ENCODE data around the gene RRP1B. TPM values are rescaled to one million over a fixed set of nuclear protein-coding genes. Genes with fewer than 3 reads are reported as not detected.
A peak's percentile ranks its signal among the peaks of the same experiment; 100 is the strongest.
"Not testable (repeated sequence)": the region's sequence is repeated elsewhere in the genome, so short reads cannot be mapped to it uniquely, and the experiment has no call there.

The RRP1B gene, protein sequence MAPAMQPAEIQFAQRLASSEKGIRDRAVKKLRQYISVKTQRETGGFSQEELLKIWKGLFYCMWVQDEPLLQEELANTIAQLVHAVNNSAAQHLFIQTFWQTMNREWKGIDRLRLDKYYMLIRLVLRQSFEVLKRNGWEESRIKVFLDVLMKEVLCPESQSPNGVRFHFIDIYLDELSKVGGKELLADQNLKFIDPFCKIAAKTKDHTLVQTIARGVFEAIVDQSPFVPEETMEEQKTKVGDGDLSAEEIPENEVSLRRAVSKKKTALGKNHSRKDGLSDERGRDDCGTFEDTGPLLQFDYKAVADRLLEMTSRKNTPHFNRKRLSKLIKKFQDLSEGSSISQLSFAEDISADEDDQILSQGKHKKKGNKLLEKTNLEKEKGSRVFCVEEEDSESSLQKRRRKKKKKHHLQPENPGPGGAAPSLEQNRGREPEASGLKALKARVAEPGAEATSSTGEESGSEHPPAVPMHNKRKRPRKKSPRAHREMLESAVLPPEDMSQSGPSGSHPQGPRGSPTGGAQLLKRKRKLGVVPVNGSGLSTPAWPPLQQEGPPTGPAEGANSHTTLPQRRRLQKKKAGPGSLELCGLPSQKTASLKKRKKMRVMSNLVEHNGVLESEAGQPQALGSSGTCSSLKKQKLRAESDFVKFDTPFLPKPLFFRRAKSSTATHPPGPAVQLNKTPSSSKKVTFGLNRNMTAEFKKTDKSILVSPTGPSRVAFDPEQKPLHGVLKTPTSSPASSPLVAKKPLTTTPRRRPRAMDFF
- 16.5 TPM for total RNA-seq

DNA sequence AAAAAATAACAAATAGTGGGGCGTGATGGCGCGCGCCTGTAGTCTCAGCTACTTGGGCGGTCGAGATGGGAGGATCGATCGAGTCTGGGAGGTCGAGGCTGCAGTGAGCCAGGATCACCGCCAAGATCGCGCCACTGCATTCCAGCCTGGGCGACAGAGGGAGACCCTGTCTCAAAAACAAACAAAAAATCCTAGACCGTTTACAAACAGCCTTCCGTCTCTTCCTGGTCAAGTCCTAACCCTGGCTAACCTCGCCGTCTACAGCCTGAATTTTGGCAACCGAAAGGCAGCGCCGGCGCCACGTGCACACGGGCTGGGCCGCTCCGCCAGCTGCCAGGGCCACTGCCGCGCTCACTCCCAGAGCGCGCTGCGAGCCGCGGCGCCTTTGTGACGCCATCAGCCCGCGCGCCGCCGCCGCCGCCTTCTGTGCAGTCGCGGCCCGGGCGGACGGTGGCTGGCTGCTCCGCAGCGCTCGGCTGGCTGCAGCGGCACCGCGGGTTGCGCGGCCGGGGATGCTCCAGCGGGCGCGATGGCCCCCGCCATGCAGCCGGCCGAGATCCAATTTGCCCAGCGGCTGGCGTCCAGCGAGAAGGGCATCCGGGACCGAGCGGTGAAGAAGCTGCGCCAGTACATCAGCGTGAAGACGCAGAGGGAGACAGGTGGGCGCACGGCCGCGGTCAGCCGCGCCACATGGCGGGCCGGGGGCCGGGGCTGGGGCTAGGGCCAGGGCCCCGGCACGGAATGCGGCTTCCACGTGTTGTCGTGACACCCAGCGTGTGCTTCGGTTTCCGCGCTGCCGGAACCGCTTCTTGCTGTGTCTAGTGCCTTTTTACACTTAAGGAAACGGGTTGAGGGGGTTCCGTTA is at the start of gene RRP1B, which contains the start of gene HSF2BP:
TSS of gene RRP1B (plus strand) at position 425 of the 865 bp plus-strand sequence. CDS start at position 530, 105 bp downstream.
TSS of gene HSF2BP (minus strand) at position 353 of the 865 bp plus-strand sequence. CDS start 1,392 bp downstream, outside the sequence.
- DNase-seq (ENCODE audit: low spot score): peak; percentile 82

DNA sequence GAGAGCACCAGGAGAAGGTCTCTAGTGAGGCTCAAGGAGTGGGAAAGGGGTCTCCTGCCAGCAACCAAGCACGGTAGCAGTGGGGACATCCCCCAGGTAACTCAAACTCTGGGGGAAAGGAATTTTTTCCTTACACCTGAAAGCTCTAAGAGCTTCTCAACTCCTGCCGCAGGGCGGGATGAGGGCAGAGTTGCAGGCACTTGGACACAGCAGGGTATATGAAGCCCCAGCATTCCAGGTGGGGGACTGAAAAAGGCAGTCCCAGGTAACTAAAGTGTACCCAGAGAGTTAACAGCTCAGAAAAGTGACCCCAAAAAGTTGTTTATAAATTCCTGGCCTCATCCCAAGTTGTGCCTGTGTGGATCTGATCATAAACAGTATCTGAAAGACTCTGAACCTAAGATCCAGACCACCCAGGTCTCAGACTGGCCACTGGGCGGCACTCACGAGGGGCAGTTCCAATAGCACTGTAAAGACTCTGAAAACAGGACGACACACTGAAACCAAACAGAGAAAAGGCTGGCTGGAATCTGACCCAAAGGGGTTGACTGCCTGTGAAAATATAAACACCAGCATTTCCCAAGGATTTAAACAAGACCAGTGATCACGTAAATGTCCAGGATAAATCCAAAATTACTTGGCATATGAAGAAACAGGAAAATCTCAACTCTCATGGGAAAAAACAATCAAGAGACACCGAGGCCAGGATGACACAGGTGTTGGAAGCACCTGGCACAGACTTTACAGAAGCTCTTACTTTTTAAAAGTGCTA is 47.6 kb upstream of the RRP1B start:
- peak; percentile 70 for DNase-seq (ENCODE audit: low spot score)

DNA sequence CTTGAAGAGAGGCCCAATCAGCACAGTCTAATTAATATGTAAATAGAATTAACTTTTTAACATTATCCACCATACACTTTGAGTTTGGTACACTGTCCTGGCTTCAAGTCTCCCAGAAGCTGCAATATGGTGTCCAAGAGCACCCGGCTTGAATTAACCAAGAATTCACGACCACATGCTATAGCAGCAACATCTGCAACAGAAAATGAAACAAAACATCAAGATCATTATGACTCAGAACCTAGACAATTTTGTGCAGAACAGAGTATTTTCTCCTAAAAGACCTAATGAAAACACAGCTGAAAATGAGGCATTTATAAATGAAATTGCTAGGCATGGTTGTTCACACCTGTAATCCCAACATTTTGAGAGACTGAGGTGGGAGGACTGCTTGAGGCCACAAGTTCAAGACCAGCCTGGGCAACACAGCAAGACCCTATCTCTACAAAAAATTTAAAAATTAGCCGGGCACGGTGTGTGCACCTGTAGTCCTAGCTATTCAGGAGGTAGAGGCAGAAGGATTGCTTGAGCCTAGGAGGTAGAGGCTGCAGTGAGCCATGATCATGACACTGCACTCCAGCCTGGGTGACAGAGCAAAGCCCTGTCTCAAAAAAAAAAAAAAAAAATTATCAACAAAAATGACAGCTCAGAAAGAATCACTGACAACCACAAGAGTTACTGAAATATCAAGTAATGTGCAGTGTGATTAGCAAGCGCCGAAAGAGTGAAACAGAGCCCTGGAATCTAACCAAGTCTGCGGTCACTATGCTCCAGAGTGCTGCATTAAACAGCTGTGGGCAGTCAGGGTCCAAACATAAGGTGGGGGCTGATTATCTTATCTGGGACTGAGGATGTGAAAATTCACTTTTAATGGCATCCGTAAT is 45.4 kb upstream of the RRP1B start:
- no peak for DNase-seq (ENCODE audit: low spot score)

DNA sequence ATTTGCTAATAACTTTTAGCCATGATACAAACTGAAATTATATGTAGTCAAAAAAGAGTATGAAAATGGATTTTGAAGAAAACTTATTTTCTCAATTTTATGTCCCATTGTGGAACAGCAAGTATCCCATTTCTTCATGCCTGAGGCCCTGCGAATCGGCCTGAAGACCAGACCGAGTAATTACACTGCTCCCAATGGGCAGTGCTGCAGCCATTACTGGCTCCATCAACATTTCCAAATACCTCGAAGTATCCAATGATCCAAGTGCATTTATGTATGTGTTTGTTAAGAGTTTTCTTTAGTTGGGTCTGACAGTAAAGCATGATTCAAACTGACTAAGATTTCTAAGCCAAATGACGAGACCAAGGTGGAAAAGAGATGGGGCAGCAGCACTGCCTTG is 44.5 kb upstream of the RRP1B start:
- DNase-seq (ENCODE audit: low spot score): no peak

DNA sequence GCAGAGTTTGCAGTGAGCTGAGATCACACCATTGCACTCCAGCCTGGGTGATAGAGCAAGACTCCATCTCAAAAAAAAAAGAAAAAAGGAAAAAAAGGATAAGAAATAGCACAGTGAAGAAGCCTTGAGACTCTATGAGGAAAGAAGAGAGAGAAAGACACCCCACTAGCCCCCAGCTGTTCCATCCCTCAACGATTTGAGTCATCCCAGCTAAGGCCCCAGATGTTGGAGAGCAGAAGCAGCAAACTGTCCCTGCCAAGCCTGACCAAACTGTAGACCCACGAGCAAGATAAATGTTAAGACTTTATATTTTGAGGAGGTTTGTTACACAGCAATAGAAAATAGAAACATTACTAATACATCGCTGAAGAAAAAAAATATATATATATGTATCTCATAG is 42.5 kb upstream of the RRP1B start:
- not testable (repeated sequence) for DNase-seq (ENCODE audit: low spot score)

DNA sequence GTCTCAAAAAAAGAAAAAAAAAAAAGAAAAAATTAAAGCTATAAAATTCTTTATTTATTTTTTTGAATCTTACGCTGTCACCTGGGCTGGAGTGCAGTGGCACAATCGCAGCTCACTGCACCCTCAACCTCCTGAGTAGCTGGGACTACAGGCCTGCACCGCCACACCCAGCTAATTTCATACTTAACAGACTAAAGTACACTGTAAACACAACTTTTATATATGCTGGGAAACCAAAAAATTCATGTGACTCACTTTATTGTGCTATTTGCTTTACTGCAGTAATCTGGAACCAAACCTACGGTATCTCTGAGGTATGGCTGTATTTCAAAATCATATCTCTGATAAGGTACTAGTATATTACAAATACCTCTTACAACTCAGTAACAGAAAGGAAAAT is 40.4 kb upstream of the RRP1B start:
- DNase-seq (ENCODE audit: low spot score): no peak

DNA sequence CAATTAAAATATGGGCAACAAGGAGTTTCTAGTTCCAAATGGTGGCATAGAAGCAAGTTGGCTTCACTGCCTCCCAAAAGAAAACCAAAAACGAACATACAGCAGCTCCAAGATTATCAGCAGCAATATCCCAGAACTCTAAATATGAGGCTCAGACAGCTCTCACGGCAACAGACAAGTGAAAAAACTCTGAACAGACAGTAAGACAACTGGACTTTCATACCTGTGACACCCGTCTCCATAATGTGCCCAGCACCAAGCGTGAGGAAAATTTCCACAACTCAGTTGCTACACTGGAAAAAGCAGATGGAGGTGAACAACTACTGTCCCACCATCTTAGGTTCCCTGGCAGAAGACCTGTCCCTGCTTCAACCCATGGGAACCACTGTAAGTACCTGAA is 40.0 kb upstream of the RRP1B start:
- DNase-seq (ENCODE audit: low spot score): no peak

DNA sequence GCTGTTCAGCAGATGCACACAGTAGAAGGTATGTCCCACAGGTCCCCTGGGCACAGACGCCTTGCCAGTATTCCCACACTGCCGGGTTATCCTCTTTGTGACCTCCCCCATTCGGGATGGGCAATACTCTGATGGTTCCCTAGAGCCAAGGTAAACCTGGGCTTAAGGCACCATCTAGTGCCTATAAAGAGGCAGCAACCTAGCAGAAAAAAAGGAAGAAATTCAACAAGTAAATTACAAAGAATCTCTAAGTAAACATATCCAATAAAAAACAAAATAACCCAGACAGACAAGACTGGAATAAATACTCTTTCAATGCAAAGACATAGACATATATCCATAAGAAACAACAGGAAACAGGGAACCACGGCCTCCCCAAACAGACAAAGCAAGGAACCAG is 39.5 kb upstream of the RRP1B start:
- no peak for DNase-seq (ENCODE audit: low spot score)

DNA sequence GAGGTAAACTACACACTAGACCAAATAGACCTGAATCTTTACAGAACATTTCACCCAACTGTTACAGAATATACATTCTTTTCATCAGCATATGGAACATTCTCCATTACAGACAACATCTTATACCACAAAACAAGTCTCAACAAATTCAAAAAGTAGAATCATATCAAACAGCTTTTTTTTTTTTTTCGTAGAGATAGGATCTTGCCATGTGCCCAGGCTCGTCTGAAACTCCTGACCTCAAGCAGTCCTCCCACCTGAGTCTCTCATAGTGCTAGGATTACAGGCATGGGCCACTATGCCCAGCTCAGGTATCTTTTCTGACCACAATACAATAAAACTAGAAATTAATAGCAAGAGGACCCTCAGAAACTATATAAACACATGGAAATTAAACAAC is 36.6 kb upstream of the RRP1B start:
- DNase-seq (ENCODE audit: low spot score): no peak

DNA sequence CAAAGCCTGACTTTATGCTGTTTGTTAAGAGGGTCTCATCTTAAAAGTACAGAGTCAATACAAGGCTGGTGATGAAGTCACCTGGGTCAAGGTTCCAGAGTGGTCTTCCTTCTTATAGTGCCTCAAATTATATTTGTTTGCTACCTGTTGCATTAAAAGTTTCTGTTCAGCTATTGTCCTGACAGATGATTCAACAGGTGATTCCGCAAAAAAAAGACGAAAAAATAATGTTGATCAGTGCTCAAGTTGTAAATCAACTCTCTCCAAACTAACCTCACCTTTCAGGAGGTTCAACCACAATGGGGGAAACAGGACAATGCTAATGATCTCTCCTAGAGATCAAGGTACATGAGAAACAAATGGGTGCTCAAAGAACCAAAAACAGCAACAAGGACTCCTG is 35.8 kb upstream of the RRP1B start:
- no peak for DNase-seq (ENCODE audit: low spot score)

DNA sequence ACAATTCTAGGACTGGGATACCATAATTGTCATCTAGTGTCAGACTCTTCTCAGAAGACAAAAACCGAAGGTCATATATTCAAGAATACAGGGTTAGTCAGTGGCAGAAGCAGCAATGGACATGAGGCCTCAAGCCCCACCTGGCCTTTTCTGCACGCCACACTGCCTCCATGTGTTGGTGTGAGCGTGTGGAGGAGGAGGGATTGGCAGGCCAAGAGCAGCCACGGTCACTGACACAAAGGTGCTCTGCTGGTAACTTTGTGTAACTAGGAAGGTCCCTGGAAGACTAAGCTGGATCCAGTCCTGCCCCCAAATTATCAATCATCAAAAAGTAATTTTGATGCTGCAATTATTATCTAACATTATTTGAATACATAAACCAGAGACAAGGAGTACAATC is 35.0 kb upstream of the RRP1B start:
- no peak for DNase-seq (ENCODE audit: low spot score)

DNA sequence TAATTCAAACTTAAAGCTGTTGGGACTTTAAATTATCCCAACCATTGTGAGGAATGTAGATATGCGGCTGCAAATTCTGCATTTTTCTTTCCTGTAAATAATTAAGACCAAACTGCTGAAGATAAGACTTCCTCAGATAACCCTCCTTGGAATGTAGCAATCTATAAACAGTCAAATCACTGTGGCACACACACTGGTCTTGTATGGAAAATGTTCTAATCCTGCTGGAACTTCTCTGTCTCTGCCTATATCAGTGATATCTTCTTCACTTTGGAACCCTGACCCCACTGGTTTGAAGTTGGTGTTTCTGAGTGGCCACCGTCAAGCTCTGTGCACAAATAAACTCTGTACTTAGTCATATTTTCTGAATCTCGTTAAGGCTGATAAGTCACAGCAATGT is 33.0 kb upstream of the RRP1B start:
- DNase-seq (ENCODE audit: low spot score): no peak

DNA sequence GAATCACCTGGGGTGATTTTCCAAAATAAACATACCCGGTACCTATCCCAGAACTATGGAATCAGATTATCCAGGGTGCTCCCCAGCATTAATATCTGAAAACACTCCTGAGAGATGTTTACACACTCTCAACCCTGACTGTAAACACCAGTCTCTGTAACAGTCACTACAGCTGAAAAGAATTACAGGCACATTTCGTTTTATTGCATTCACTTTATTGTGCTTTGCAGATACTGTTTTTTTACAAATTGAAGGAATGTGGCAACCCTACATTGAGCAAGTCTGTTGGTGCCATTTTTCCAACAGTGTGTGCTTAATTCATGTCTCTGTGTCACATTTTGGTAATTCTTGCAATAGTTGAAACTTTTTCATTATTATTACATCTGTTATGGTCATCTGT is 31.8 kb upstream of the RRP1B start:
- DNase-seq (ENCODE audit: low spot score): no peak

DNA sequence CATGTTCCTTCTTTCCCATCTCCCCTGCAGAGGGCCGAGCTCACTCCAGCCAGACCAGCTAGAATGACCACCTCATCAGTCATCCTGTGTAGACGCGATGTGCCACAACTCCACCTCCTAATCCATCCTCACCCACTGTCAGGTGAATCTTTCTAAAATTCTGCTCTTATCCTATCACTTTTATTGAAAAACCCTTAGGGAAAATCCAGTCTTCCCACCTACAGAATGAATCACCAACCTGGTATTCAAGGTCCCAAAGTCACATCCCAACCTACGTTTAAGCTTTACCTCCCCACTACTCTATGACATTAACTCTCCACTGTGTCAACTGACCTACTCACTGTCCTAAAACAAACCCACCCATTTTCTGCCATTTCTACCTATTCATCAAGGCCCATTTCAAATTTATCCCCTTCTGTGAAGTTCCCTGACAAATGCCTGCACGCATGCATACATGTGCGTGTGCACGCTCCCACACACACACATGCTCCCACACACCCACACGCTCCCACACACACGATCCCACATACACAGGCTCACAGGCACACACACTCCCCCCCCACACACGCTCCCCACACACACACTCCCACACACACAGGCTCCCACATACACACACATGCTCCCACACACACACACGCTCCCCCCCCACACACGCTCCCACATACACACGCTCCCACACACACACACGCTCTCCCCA is 27.8 kb upstream of the RRP1B start:
- no peak for DNase-seq (ENCODE audit: low spot score)

DNA sequence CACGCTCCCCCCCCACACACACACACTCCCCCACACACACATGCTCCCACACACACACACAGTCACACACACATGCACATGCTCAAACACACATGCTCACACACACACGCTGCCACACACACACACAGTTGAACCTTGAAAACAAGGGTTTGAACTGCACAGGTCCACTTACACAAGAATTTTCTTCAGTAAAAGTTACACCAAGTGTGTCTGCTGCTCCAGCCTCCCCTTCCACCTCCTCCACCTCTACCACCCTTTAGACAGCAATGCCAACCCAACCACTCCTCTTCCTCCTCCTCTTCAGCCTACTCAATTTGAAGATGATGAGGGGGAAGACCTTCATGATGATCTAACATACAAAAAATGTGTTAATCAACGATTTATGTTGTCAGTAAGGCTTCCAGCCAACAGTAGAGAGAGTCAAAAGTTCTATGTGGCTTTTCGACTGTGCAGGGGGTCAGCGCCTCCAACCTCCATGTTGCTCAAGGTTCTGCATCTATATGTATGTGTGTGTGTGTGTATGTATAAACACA is 26.9 kb upstream of the RRP1B start:
- DNase-seq (ENCODE audit: low spot score): no peak

DNA sequence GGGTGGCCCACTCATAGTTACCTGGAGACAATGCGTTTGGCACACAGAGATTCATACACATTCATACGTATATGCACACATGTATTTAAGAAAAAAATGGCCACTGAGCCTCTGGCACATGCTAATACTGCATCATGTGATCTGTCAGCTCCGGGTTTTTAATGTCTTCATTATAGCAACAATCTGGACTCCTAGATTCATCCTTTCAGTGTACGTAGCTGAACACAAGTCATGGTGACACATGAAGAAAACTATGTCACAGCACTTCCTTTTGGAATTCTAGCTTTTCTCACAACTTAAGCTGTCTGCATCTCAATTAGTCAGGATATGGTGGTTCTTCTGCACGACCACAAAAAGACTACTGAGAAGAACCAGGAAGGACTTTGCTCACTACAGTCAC is 24.7 kb upstream of the RRP1B start:
- no peak for DNase-seq (ENCODE audit: low spot score)

DNA sequence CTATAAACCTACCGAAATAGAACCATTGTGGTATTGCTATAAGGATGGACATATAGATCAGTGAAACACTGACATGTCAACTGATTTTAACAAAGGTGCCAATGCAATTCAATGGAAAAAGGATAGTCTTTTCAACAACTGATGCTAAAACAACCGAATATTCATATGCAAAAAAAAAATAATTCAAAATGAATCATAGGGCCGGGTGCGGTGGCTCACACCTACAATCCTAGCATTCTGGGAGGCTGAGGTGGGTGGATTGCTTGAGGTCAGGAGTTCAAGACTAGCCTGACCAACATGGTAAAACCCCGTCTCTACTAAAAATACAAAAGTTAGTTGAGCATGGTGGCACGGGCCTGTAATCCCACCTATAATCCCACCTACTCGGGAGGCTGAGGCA is 23.9 kb upstream of the RRP1B start:
- no peak for DNase-seq (ENCODE audit: low spot score)

DNA sequence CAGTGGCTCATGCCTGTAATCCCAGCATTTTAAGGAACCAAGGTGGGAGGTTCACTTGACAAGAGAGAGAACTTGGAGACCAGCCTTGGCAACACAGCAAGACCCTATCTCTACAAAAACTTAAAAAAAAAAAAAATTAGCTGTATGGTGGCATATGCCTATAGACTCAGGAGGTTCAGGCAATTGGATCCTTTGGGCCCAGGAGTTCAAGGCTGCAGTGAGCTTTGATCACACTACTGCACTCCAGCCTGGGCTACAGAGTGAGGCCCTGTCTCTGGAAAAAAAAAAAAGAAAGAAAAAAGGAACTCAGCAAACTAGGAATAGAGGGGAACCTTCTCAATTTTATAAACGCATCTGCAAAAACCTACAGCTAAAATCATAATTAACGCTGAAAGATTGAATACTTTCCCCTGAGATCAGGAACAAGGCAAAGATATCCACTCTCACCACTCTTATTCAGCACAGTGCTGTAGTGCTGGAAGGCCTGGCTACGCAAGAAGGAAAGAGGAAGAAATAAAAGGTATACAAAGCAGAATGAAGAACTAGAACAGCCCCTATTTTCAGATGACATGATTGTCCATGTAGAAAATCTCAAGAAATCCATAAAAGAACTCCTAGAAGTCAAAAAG is 21.7 kb upstream of the RRP1B start:
- DNase-seq (ENCODE audit: low spot score): no peak

Data from mucosa of gallbladder (tissue), 1 donor.